HG02870 (cell line): Measurements from ENCODE around the gene H2AZ2.
"Not testable (repeated sequence)": the region's sequence is repeated elsewhere in the genome, so short reads cannot be mapped to it uniquely, and the experiment has no call there.

ENCODE experiments used
- ATAC-seq: cut with Tn5 transposase; IDR thresholded peaks from one replicate; pipeline ENCODE4 v1.9.1; 2021; ENCODE audit warnings: mild to moderate bottlenecking, moderate library complexity; ENCODE audit not compliant: unreplicated experiment

The H2AZ2 gene

GRCh38 chr7:44871918-44872317 lies 24.0 kb upstream of the H2AZ2 start:
- ATAC-seq, result not testable (repeated sequence)

DNA sequence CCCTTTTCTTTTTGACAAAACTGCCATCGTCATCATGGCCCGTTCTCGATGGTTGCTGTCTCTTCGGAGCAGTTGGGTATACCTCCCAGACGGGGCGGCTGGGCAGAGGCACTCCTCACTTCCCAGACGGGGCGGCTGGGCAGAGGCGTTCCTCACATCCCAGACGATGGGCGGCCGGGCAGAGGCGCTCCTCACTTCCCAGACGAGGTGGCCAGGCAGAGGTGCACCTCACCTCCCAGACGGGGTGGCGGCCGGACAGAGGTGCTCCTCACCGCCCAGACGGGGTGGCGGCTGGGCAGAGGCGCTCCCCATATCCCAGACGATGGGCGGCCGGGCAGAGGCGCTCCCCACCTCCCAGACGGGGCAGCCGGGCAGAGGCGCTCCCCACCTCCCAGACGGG lies 22.9 kb upstream of the H2AZ2 start:
- not testable (repeated sequence) for ATAC-seq

- not testable (repeated sequence) for ATAC-seq
Observed at GRCh38 chr7:44870336-44870735, 22.4 kb upstream of the H2AZ2 start.

GRCh38 chr7:44867073-44867995 lies 19.4 kb upstream of the H2AZ2 start:
- no peak for ATAC-seq

- ATAC-seq, result not testable (repeated sequence)
Observed at GRCh38 chr7:44861949-44862348, 14.1 kb upstream of the H2AZ2 start.

DNA sequence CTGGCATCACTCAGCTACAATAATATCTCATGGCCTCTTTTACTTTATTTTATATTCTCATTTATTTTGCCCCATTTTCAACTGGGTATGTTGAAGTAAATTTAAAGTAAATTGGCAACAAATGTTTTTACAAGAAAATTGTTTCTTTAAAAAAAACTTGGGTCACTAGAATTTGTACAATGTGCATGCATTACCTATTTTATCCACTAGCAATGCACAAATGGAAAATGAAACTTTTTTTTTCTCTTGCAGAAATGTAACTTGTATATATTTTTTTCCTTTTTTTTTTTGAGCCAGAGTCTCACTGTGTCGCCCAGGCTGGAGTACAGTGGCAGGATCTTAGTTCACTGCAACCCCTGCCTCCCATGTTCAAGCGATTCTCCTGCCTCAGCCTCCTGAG lies 10.3 kb upstream of the H2AZ2 start:
- no peak for ATAC-seq

DNA sequence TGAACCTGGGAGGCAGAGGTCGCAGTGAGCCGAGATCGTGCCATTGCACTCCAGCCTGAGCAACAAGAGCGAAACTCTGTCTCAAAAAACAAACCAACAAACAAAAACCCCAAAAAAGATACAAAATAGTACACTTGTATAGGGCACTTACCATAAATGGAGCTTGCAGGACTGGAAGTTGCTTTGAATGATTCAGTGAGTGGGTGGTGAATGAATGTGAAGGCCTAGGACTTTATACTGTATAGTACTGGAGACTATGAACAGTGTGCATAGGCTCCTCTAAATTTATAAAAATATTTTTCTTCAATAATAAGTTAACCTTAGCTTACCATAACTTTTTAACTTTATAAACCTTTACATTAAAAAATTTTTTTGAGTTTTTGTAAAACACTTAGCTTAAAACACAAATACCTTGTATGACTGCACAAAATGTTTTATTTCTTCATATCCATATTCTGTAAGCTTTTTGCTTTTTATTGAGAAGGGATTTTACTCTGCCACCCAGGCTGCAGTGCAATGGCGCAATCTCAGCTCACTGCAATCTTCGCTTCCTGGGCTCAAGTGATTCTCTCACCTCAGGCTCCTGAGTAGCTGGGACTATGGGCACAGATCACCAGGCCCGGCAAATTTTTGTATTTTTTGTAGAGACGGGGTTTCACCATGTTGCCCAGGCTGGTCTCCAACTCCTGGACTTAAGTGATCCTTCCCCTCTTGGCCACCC lies 6.9 kb upstream of the H2AZ2 start:
- no peak for ATAC-seq

- no peak for ATAC-seq
Observed at GRCh38 chr7:44853391-44853790, 5.5 kb upstream of the H2AZ2 start.

GRCh38 chr7:44852590-44852989 lies 4.7 kb upstream of the H2AZ2 start:
- no peak for ATAC-seq

DNA sequence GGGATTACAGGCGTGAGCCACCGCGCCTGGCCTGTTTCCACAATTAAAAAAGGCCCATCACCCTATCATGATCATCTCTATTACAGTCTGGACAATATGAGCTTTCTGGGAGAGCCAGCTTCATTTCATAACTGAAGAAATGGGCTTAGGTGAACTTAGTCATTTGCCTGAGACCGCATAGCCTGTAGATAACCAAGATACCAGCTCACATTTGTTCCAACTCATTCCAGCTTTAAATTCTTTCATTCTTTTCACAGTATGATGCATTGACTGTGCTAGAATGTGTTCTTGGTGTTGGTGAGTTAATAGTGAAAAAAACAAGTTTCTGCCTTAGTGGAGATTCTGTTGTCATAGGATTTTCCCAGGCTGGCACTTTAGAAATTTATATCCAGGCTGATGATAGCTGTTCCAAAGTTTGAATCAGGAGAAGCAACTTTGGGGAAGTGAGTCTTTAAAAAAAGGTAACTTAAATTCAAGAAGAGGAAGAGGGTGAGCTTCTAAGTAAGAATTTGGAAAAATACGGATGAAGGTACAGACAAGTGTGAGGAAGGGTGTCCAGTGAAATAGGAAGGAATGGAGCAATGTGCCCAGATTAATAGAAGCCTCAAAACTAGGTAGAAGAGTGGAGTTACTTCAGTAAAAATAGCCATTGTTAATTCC lies 2.1 kb upstream of the H2AZ2 start:
- no peak for ATAC-seq

GRCh38 chr7:44849259-44849884 lies 1.5 kb upstream of the H2AZ2 start:
- ATAC-seq, result no peak

DNA sequence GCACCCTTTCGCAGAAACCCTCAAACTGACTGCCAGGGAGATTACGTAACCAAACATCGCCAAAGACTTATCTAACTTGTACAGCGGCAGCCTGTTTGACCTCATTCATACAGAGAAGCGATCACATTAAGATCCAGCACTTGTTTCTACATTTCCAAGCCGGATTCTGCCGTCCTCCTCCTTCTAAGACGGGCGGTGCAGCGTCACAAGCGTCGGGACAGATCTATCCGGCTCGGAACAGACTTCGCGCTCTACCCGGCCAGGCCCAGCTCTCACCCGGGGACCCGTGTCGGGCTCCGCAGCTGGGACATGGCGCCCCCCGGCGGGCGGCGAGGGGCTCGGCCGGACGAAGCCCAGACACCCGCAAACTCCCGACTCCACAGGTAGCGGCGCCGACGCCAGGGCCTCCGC lies 373 bp downstream of the H2AZ2 start:
- ATAC-seq, result peak; percentile 51

DNA sequence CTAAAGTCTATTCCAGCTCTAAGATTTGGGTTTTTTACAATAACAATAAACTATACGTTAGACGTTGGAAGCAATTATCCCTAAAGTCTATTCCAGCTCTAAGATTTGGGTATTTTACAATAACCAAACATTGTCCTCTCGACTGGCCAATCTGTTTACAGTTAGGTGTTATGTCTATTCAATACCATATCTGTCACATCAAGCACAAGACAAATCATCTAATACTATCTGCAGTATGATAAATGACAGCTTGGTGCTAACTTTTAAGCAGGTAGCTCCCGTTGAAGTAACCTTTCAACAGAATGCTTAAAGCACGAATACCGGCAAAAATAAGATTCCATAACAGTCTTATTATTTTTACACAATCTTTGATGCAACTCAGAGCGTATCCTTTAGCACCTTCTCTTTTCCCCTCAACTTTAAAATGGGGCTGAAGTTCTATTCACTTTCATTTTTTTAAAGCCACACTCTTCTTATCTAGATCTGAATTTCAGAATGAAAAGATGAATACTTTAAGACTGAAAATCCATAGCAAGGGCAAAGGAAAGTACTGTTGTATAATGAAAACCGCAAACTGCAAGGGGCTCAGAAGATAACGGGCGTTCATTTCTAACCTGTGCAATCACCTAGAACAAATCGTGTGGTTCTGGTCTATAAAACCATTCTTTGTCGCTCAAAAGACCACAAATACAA lies 925 bp downstream of the H2AZ2 start:
- ATAC-seq, result no peak

DNA sequence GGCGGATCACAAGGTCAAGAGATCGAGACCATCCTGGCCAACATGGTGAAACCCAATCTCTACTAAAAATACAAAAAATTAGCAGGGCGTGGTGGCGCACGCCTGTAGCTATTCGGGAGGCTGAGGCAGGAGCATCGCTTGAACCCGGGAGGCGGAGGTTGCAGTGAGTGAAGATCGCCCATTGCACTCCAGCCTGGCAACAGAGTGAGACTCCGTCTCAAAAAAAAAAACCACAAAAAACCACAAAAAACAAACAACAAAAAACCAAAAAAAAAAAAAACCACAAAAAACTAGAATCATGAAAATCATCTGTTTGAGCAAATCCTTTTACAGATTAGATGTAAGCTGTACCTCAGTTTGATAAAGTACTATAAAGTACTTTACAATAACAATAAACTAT lies 1.5 kb downstream of the H2AZ2 start:
- not testable (repeated sequence) for ATAC-seq

DNA sequence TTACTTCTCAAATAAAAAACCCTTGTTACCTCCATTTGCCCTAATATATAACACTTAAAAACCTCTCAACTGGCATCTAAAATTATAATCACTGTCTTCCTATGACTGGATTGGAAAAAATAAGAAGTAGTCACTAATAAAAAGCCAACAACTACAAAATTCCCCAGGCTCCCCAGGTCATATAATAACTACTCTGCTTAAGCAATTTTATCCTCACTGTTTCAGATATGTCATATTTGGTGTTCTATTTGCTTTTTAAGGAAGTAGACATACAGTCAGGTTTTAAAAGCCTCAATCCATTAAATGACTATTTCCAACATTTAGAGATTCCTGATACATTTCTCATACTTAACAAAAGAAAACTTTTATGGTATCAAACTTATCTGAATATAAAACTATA lies 2.4 kb downstream of the H2AZ2 start:
- ATAC-seq, result no peak

DNA sequence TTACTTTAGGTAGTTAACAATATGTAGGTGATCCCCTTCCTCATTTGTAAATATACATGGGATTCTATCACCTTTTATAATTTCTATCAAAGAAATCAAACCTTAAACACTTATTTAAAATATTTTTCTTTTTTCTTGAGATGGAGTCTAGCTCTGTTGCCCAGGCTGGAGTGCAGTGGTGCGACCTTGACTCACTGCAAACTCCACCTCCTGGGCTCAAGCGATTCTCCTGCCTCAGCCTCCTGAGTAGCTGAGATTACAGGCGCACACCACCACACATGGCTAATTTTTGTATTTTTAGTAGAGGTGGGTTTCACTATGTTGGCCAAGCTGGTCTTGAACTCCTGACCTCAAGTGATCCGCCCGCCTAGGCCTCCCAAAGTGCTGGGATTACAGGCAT lies 4.4 kb downstream of the H2AZ2 start:
- ATAC-seq, result not testable (repeated sequence)

GRCh38 chr7:44842675-44843074 lies 5.2 kb downstream of the H2AZ2 start:
- ATAC-seq, result not testable (repeated sequence)

DNA sequence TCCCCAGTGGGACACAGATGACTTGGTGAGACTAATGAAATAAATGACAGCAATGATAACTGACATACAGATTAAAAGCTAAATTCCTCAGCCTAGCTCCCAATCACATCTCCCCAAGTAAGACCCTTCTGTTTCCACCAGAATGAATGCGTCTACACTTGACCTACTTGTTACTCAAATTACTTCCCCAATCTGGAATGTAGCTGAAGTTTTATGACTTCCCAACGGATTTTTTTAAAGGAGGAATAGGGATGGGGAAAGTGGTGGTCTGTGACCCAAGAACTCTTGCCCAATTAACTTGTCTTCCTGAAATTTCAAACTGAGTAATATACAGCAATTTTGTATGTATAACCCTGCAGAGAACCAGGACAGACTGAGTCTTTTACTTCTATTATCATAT lies 9.1 kb downstream of the H2AZ2 start:
- no peak for ATAC-seq

- ATAC-seq, result no peak
Observed at GRCh38 chr7:44827567-44827966, 20.3 kb downstream of the H2AZ2 start.

DNA sequence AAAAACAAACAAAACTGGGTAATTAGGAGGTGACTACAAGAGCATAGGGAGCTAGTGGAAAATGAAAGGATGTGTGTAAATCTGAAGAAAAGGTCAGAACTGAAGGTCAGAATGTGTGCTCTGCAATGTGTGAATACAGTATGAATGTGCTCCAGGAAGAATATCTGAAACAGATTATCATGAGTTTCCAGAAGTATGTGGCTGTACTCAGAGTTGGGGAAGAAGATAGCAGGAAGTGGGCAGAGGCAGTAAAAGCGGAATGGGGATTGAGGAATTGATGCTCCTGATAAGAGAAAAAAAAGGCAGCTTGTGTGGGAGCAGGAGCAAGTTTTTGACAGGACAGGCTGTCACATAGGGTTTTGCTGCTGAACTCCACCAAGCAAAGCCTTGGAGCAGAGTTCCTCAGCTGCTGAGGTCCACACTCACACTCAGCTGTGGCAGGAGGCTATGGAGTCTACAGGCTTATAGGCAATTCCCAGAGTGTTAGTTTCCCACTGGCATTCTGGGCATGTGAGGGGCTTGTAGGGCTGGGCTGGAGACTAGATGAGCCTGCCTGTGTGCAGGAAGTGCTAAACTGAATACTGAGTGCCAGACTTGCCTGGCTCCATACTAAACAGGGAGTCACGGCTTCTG lies 22.9 kb downstream of the H2AZ2 start:
- no peak for ATAC-seq
